ENCODE results near the gene DTNBP1.

DNA sequence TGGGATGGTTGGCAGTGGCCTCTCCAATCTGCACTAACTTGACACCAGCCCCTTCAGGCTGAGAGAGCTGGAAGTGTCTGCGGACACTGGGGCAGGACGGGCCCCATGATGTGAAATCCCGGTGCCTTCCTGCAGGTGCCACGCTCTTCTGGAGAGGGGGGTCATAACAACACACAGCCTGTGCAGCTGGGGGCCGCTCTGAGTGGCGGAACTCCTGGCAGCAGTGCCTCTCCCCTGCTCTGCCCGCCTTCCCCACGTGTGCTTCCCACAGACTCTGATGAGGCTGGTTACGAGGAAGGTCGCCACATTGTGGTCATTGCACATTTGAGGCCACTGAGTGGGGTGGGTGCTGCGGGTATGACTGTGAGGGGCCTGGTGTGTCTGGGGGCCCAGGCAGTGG, 145.2 kb downstream of the DTNBP1 start:
- TF ChIP-seq POLR2AphosphoS5 (IDR thresholded peaks at IDR 0.05; ENCODE audit: low read depth, low read length), result no peak
- no peak for TF ChIP-seq TAF1 (IDR thresholded peaks at IDR 0.05; ENCODE audit: borderline replicate concordance, insufficient read depth, low read length)

All from PFSK-1 (cell line).